K562 (cell line): ENCODE data around the gene RUNX1. TPM values are rescaled to one million over a fixed set of nuclear protein-coding genes. Genes with fewer than 3 reads are reported as not detected.

Experiments used
- ATAC-seq: fragments of 200-7000 bp; cut with Tn5 transposase; 3 replicates; pipeline ENCODE4 v1.9.1; 2020; ENCODE audit warnings: moderate library complexity
- BruUV-seq: library from RNA; stranded (reverse); fragments of 400-500 nt; replicated peaks from 2 replicates; lab custom pipeline; 2021; lab: Mats Ljungman, UMichigan
- CTCF ChIA-PET: fragments of 300-600 bp; formaldehyde crosslinking; extraction: SDS; loops from one replicate; lab custom pipeline; 2021; ENCODE audit warnings: low intra/inter-chr PET ratio; lab: Yijun Ruan, JAX
- POLR2A ChIA-PET: fragments of 300-600, 350-650 bp; sonication (Branson Sonifier 250); formaldehyde crosslinking; extraction: SDS; loops from one replicate; lab custom pipeline; 2021; ENCODE audit warnings: antibody characterized with exemption, inconsistent platforms; lab: Yijun Ruan, JAX
- DNase-seq, 4 experiments: peaks; one replicate each; pipeline versions ENCODE4 v3.0.0 to v3.0.0-alpha.2; 2011 to 2018; ENCODE audit warnings: low spot score in 3 of 4, mixed read lengths in 3 of 4; ENCODE audit errors: extremely low read depth in 1 of 4
- FAIRE-seq: peaks from 2 replicates; lab custom pipeline; 2011; peaks lifted over from hg19 to GRCh38; lab: Jason Lieb, UNC
- H2AFZ ChIP-seq: 2 replicates; pipeline ENCODE4 v1.6.0; 2011; ENCODE audit warnings: low read depth, low read length, control low read depth, inconsistent platforms
- H3K27ac ChIP-seq: fragments of 200-600 bp; 3 replicates; pipeline ENCODE4 v1.8.0; 2011; ENCODE audit warnings: low read depth, mild to moderate bottlenecking, control low read depth, inconsistent platforms, low read length, moderate library complexity, mixed read lengths; ENCODE audit errors: extremely low read depth
- H3K27me3 ChIP-seq, 2 experiments: fragments of 300-600 bp in 1 of 2; 2 replicates in 1 of 2; 3 replicates in 1 of 2; pipeline versions ENCODE4 v1.6.0 to v1.8.0; 2011; ENCODE audit warnings: inconsistent platforms in 2 of 2, low read length in 2 of 2, mild to moderate bottlenecking in 1 of 2, mixed read lengths in 1 of 2, moderate library complexity in 1 of 2; ENCODE audit not compliant: control insufficient read depth in 2 of 2, insufficient read depth in 2 of 2
- H3K36me3 ChIP-seq: fragments of 300-600 bp; 3 replicates; pipeline ENCODE4 v1.8.0; 2011; ENCODE audit warnings: mild to moderate bottlenecking, low read length, inconsistent platforms; ENCODE audit not compliant: control insufficient read depth, insufficient read depth
- H3K4me1 ChIP-seq, 2 experiments: fragments of 200-600 bp in 1 of 2; replicated peaks in 1 of 2; 2 replicates in 1 of 2; 3 replicates in 1 of 2; pipeline versions ENCODE4 v1.5.1 to v1.8.0; 2011; ENCODE audit warnings: inconsistent platforms in 2 of 2, low read length in 2 of 2, mild to moderate bottlenecking in 1 of 2, mixed read lengths in 1 of 2, moderate library complexity in 1 of 2; ENCODE audit not compliant: control insufficient read depth in 2 of 2, insufficient read depth in 2 of 2
- H3K4me2 ChIP-seq: 2 replicates; pipeline ENCODE4 v1.6.1; 2011; ENCODE audit warnings: low read length, control low read depth, inconsistent platforms, mixed read lengths; ENCODE audit not compliant: insufficient read depth
- H3K4me3 ChIP-seq: fragments of 200-600 bp; sonication (generic), shearing (Covaris generic); 2 replicates; pipeline ENCODE4 v1.5.1; 2016; ENCODE audit warnings: control low read depth, inconsistent platforms
- H3K79me2 ChIP-seq: fragments of 200-600 bp; 3 replicates; pipeline ENCODE4 v1.8.0; 2011; ENCODE audit warnings: low read length, inconsistent platforms; ENCODE audit not compliant: control insufficient read depth, insufficient read depth
- H3K9ac ChIP-seq, 2 experiments: 2 replicates each; pipeline versions ENCODE4 v1.6.0 to v1.6.1; 2011; ENCODE audit warnings: low read depth in 2 of 2, low read length in 2 of 2, control low read depth in 1 of 2, inconsistent platforms in 1 of 2, mild to moderate bottlenecking in 1 of 2, mixed read lengths in 1 of 2; ENCODE audit not compliant: insufficient read depth in 1 of 2
- H3K9me1 ChIP-seq: one replicate; pipeline ENCODE4 v1.6.0; 2011; ENCODE audit warnings: inconsistent platforms, mild to moderate bottlenecking, low read length, moderate library complexity; ENCODE audit not compliant: control insufficient read depth, insufficient read depth
- H3K9me3 ChIP-seq: replicated peaks from 2 replicates; pipeline ENCODE4 v1.5.1; 2011; ENCODE audit warnings: low read depth, low read length, inconsistent platforms; ENCODE audit not compliant: control insufficient read depth, insufficient read depth
- H4K20me1 ChIP-seq: replicated peaks from 2 replicates; pipeline ENCODE4 v1.6.1; 2011; ENCODE audit warnings: low read length, inconsistent platforms, mixed read lengths; ENCODE audit not compliant: control insufficient read depth, insufficient read depth
- CC2D1A ChIP-seq: fragments of 450-650 bp; IDR thresholded peaks from 2 replicates; pipeline ENCODE4 v1.6.1; 2017; ENCODE audit warnings: mild to moderate bottlenecking
- ELF1 ChIP-seq: fragments of 200-800 bp; sonication (Bioruptor generic); IDR thresholded peaks from 2 replicates; pipeline ENCODE4 v1.6.1; 2016; ENCODE audit warnings: missing genetic modification characterization, missing compliant biosample characterization
- GABPB2 ChIP-seq: fragments of 250-450 bp; sonication (Bioruptor Pico); conservative IDR thresholded peaks from 2 replicates; pipeline ENCODE4 v1.5.1; 2021; ENCODE audit warnings: mild to moderate bottlenecking
- HDAC1 ChIP-seq, 2 experiments: fragments of 450-650 bp; IDR thresholded peaks; 2 replicates each; pipeline ENCODE4 v1.6.1; 2016 to 2017; ENCODE audit warnings: inconsistent platforms in 1 of 2, mild to moderate bottlenecking in 1 of 2, moderate library complexity in 1 of 2
- HLTF ChIP-seq: fragments of 450-650 bp; IDR thresholded peaks from 2 replicates; pipeline ENCODE4 v1.6.1; 2016
- LARP7 ChIP-seq: fragments of 450-650 bp; IDR thresholded peaks from 2 replicates; pipeline ENCODE4 v1.6.1; 2016
- NRF1 ChIP-seq, 2 experiments: fragments of 450-650 bp; IDR thresholded peaks in 1 of 2; conservative IDR thresholded peaks in 1 of 2; 2 replicates each; pipeline ENCODE4 v1.6.1; 2014; ENCODE audit warnings: mild to moderate bottlenecking in 2 of 2
- POLR2B ChIP-seq: fragments of 450-650 bp; IDR thresholded peaks from 2 replicates; pipeline ENCODE4 v1.6.1; 2018; ENCODE audit warnings: low read depth; ENCODE audit not compliant: partially characterized antibody
- POLR3A ChIP-seq: IDR thresholded peaks from 2 replicates; pipeline ENCODE4 v1.6.1; 2011; ENCODE audit warnings: borderline replicate concordance, mild to moderate bottlenecking, moderate library complexity; ENCODE audit not compliant: insufficient read length, insufficient read depth; ENCODE audit errors: extremely low read depth
- SIN3A ChIP-seq, 2 experiments: fragments of 150-350 bp in 1 of 2; IDR thresholded peaks; 2 replicates each; pipeline ENCODE4 v1.6.1; 2011 to 2016; ENCODE audit warnings: borderline replicate concordance in 2 of 2, low read depth in 2 of 2, low read length in 2 of 2, mild to moderate bottlenecking in 2 of 2, moderate library complexity in 2 of 2; ENCODE audit not compliant: control insufficient read depth in 1 of 2
- TFE3 ChIP-seq: fragments of 450-650 bp; formaldehyde crosslinking; IDR thresholded peaks from 2 replicates; pipeline ENCODE4 v1.4.0; 2020; ENCODE audit warnings: mild to moderate bottlenecking, mixed read lengths
- TRIM24 ChIP-seq, 2 experiments: fragments of 450-650 bp; IDR thresholded peaks; 2 replicates each; pipeline ENCODE4 v1.6.1; 2016
- WHSC1 ChIP-seq: IDR thresholded peaks from one replicate; pipeline ENCODE4 v1.6.1; 2012; ENCODE audit warnings: low read length, control low read depth, inconsistent platforms
- ZNF311 ChIP-seq: fragments of 250-450 bp; sonication (Bioruptor Pico); IDR thresholded peaks from 2 replicates; pipeline ENCODE4 v1.4.0; 2020; ENCODE audit warnings: mild to moderate bottlenecking, moderate library complexity
- ZNF76 ChIP-seq: fragments of 250-450 bp; sonication (Bioruptor Pico); IDR thresholded peaks from 2 replicates; pipeline ENCODE4 v1.4.0; 2020; ENCODE audit warnings: mild to moderate bottlenecking, moderate library complexity, borderline replicate concordance
- ZNF830 ChIP-seq: fragments of 250-450 bp; sonication (Bioruptor Pico); IDR thresholded peaks from 2 replicates; pipeline ENCODE4 v1.5.0; 2021; ENCODE audit warnings: mild to moderate bottlenecking
- WGBS: fragments of 100-300 bp; shearing (Covaris generic); methylation state at CpG from one replicate; pipeline ENCODE4 v1.1.6; 2016; ENCODE audit warnings: low coverage, mixed read lengths; ENCODE audit not compliant: insufficient coverage; ENCODE audit errors: missing lambda C conversion rate; 5-methylcytosine and 5-hydroxymethylcytosine counted together
- in situ Hi-C: fragments of 300-500 bp; cut with MboI; formaldehyde crosslinking; loops from 4 replicates; pipeline ENCODE4 v1.15.0; 2018; ENCODE audit warnings: inconsistent platforms, mixed read lengths
- intact Hi-C: fragments of 100-400 bp; cut with micrococcal nuclease; formaldehyde crosslinking; loops from 2 replicates; pipeline ENCODE4 v1.14.2; 2022
- polyA plus RNA-seq, 8 experiments: library from polyadenylated mRNA; depleted of rRNA in 4 of 8; stranded (reverse) in 5 of 8; unstranded in 3 of 8; fragments of >200 nt; fragmentation: Nextera tagmentation in 2 of 8; fragmentation: Illumina TruSeq in 1 of 8; extraction: Ambion mirVana in 2 of 8; extraction: Trizol in 1 of 8; gene quantifications; 2 replicates each; pipeline versions ENCODE4 v1.2.1 to v1.2.3, GENCODE V29; 2011 to 2014; ENCODE audit warnings: inconsistent platforms in 1 of 8, missing spikeins in 1 of 8
- total RNA-seq, 7 experiments: library from RNA; depleted of rRNA in 6 of 7; stranded (reverse); fragments of >200 nt in 6 of 7; fragmentation: Illumina TruSeq in 2 of 7; extraction: Trizol in 2 of 7; gene quantifications; 2 replicates each; pipeline versions ENCODE4 v1.2.1 to v1.2.3, GENCODE V29; 2011 to 2021; ENCODE audit warnings: low replicate concordance in 1 of 7

Gene RUNX1
- total and polyA plus RNA-seq, 9 of the 15 experiments (the other 6 are each of a cell fraction or from before 2014, with no cell fraction given): 2.2 to 68.6 (median 17.8) TPM

GRCh38 chr21:34970566-34970965 lies 78.5 kb downstream of the RUNX1 start:
- Histone ChIP-seq H3K79me2 (no peaks in the 10 kb centered on the region), H3K27ac (no peak overlapping the region), H2AFZ (no peak overlapping the region), H3K4me1 (peaks cover 9 to 39% of the 10 kb centered on the region in 2 experiments; a peak in 4 of 5 replicates), H3K4me2 (no peak overlapping the region), H4K20me1 (no peaks in the 10 kb centered on the region), H3K9me3 (no peaks in the 10 kb centered on the region), H3K4me3 (no peak overlapping the region), H3K27me3 (no peaks in the 10 kb centered on the region), H3K36me3 (no peaks in the 10 kb centered on the region), H3K9ac (no peak overlapping the region), H3K9me1 (no peaks in the 10 kb centered on the region)
- intact Hi-C loops: no loop called here
- in situ Hi-C loops: no loop called here
- DNase-seq (no peak), FAIRE-seq (no peak), ATAC-seq (no peak)
- WGBS: 74% methylated on average over 4 of the region's 4 CpGs
- ChIA-PET POLR2A (interaction anchor here (0.7 to 1.1 kb wide), 2 partner anchors 10 to 13 kb away, joined by 3 to 4 read pairs; no protein-coding TSS in a partner anchor), CTCF (no interaction called here)
- TF ChIP-seq SIN3A (IDR thresholded peaks at IDR 0.05; ENCODE audit: borderline replicate concordance in 2 of 2, control insufficient read depth in 1 of 2, low read depth in 2 of 2, low read length in 2 of 2) (no peak), HLTF (no peak), WHSC1 (no peak), GABPB2 (CRISPR knock-in tag) (no peak), TFE3 (CRISPR knock-in tag) (no peak), POLR2B (no peak), ZNF830 (CRISPR knock-in tag) (no peak), TRIM24 (IDR thresholded peaks at IDR 0.05) (no peak), NRF1 (conservative IDR thresholded peaks at IDR 0.05 in 1 of 2, IDR thresholded peaks at IDR 0.05 in 1 of 2) (no peak), POLR3A (no peak), ELF1 (no peak), ZNF76 (no peak), LARP7 (no peak), HDAC1 (IDR thresholded peaks at IDR 0.05) (no peak), ZNF311 (no peak), CC2D1A (no peak)
- no TSS peak for BruUV-seq
